ENCODE measurements around the gene PTPRF.

The PTPRF gene

DNA sequence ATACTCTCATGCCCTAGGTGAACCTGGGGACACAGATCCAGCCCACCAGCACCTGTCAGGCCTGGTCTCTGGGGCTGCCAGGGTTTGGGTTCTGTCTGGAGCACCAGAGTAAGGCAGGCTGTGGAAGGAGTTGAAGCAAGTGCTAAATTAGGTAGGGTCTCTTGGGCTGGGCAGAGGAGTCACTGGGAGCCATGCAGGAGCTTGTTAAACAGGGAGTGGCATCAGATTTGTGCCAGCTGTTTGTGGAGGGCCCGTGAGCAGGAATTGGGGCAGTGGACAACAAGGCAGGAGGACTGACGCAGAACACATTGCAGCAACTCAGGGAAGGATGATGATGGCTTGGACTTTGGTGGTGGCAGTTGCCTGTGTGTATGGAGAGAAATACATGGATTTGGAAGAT lies 56.3 kb downstream of the PTPRF start:
- TF ChIP-seq, protein P1, sequence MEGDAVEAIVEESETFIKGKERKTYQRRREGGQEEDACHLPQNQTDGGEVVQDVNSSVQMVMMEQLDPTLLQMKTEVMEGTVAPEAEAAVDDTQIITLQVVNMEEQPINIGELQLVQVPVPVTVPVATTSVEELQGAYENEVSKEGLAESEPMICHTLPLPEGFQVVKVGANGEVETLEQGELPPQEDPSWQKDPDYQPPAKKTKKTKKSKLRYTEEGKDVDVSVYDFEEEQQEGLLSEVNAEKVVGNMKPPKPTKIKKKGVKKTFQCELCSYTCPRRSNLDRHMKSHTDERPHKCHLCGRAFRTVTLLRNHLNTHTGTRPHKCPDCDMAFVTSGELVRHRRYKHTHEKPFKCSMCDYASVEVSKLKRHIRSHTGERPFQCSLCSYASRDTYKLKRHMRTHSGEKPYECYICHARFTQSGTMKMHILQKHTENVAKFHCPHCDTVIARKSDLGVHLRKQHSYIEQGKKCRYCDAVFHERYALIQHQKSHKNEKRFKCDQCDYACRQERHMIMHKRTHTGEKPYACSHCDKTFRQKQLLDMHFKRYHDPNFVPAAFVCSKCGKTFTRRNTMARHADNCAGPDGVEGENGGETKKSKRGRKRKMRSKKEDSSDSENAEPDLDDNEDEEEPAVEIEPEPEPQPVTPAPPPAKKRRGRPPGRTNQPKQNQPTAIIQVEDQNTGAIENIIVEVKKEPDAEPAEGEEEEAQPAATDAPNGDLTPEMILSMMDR (IDR thresholded peaks at IDR 0.05): no peak
- DNase-seq (ENCODE audit: low spot score): no peak
- H3K4me3 ChIP-seq: no peak overlapping the region
- no peak overlapping the region for H3K27ac ChIP-seq

DNA sequence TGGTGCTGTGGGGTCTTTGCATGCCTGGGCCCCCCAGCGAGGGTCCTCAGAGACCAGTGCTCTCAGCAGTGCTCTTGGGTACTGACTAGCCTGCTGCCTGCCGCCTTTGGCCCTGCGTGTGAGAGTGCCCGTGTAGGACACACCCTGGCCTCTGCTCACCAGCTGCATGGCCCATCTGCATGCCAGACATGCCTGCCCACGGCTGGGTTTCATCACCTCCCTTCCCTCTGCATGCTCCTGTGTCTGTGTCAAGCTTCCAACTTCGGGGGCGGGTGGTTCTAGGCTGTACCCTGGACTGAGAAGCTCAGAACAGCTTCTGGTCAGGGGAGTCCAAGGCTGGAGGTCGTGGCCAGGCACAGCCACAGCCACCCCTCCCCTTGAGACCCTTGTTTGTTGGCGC lies 56.9 kb downstream of the PTPRF start:
- DNase-seq (ENCODE audit: low spot score): no peak
- Histone ChIP-seq H3K27ac (no peak overlapping the region), H3K4me3 (no peak overlapping the region)
- TF ChIP-seq, protein P1 (IDR thresholded peaks at IDR 0.05): no peak

DNA sequence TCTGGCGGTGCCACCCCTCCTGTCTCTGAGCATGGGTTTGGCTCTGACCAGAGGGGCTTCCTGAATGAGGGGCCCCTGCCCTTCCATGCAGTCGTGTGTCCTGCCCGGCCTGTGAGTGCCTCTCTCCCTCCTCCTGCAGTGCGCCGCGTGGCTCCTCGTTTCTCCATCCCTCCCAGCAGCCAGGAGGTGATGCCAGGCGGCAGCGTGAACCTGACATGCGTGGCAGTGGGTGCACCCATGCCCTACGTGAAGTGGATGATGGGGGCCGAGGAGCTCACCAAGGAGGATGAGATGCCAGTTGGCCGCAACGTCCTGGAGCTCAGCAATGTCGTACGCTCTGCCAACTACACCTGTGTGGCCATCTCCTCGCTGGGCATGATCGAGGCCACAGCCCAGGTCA lies 57.9 kb downstream of the PTPRF start:
- H3K27ac ChIP-seq: no peak overlapping the region
- no peak for DNase-seq (ENCODE audit: low spot score)
- H3K4me3 ChIP-seq: no peak overlapping the region
- TF ChIP-seq, protein P1 (IDR thresholded peaks at IDR 0.05): no peak

DNA sequence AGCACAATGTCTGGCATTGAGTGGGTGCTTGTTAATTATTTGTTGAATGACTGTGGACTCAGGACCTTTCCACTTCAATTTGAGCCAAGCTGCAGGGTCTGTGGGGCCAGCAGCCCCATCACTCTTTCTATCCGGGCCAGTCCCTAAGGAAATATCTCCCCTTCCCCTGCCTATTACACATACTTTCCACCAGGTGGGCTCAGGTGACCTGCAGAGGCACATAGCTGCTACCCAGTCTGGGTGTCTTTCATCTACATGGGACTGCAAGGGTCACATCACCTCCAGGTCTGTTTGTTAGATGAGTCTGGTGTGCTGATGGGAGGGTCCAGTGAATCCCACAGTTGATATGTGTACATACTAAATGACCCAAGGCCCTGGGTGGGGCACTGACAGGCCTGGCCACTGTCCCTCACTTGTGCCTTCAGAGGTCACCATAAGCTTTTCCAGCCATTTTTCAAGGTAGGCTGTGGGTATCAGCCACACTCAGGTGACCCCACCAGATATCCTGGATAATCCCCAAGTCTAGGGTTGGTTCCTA lies 59.8 kb downstream of the PTPRF start:
- TF ChIP-seq, protein P1 (IDR thresholded peaks at IDR 0.05): no peak
- DNase-seq (ENCODE audit: low spot score): no peak

DNA sequence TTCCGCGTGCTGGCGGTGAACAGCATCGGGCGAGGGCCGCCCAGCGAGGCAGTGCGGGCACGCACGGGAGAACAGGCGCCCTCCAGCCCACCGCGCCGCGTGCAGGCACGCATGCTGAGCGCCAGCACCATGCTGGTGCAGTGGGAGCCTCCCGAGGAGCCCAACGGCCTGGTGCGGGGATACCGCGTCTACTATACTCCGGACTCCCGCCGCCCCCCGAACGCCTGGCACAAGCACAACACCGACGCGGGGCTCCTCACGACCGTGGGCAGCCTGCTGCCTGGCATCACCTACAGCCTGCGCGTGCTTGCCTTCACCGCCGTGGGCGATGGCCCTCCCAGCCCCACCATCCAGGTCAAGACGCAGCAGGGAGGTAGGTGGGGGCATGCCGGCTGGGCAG lies 60.5 kb downstream of the PTPRF start:
- TF ChIP-seq, protein P1 (IDR thresholded peaks at IDR 0.05): no peak

More for the DNA sequence above, 59.8 kb downstream of the PTPRF start:
- no peak overlapping the region for H3K4me3 ChIP-seq
- H3K27ac ChIP-seq: no peak overlapping the region

DNA sequence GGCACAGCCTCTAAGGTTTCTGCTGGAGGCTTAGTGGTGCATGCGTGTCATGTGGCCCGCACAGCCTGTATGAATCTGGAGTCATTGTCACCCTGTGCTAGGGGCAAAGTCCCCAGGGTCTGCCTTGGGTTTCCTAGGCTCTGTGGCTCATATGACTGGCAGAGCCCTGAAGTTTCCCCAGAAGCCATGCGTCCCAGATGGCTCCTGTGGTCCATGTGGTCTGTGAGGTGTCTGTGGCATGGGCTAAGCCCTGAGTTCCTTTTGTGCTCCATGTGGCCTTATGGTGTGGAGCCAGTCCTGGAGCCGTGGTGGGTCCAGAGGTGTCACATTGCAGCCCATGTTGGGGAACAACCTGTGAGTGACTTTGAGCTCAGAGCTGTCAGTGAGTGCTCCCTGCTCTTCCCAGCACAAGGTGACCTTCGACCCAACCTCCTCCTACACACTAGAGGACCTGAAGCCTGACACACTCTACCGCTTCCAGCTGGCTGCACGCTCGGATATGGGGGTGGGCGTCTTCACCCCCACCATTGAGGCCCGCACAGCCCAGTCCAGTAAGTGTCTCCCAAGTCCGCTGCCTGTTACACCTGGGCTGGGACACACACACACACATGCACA lies 61.5 kb downstream of the PTPRF start:
- TF ChIP-seq, protein P1 (IDR thresholded peaks at IDR 0.05): no peak
- H3K27ac ChIP-seq: no peak overlapping the region
- DNase-seq (ENCODE audit: low spot score): no peak
- no peak overlapping the region for H3K4me3 ChIP-seq

More for the DNA sequence above, 60.5 kb downstream of the PTPRF start:
- Histone ChIP-seq H3K27ac (no peak overlapping the region), H3K4me3 (no peak overlapping the region)
- DNase-seq (ENCODE audit: low spot score): no peak

DNA sequence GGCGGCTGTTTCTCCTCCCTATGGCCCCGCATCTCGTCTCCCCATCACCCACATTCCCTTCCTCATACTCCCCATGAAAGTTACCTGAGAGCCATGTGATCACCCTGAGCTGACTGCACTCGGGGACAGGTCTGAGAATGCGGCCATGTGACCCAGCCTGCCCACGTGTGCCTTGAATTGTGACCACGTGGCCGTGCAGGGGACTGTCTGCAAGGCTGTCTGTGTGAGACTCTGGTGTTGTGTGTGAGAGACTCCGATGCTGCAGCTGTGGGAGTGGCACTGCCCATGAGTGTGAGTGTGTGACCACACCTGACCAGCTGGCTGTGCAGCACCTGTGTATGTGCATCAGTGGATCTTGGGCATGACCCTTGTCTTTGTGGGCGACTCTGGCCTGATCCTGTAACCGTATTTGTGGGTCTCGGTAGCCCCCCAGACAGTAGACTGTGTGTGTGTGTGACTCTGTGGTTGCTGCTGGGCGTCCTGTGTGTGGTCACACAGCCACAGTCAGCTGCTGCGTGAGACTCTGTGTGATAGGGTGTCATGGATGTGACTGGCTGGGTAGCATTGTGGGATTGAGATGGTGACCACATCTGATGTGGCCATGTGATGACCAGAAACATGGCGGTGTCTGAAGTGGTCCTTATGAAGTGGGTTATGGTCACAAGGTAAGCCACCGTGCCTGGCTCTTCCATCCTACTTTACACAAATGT lies 62.4 kb downstream of the PTPRF start:
- H3K27ac ChIP-seq: no peak overlapping the region
- TF ChIP-seq, protein P1 (IDR thresholded peaks at IDR 0.05): no peak
- DNase-seq (ENCODE audit: low spot score): no peak
- no peak overlapping the region for H3K4me3 ChIP-seq

All from coronary artery (tissue), 2 donors.